ENCODE data around the gene NMU.

DNA sequence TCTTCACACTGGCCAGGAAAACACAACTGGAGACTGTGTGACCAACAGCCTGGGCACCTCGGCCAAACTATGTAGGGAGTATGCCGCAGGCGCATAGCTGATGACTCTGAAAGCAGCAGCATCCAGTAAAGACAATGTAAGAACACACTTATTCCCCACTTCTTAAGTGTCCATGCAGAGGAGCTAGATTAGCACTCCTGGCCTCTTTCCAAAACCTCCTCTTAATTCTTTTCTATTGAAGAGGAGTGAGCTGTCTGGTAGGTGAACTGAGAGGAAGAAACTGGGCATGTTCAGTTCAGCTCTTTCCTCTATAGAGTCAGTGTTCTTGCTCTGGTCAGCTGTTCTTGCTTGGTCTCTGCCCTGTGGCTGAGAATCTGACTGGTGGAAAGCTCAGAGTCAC is 21.1 kb downstream of the NMU start:
- TF ChIP-seq, protein P1, sequence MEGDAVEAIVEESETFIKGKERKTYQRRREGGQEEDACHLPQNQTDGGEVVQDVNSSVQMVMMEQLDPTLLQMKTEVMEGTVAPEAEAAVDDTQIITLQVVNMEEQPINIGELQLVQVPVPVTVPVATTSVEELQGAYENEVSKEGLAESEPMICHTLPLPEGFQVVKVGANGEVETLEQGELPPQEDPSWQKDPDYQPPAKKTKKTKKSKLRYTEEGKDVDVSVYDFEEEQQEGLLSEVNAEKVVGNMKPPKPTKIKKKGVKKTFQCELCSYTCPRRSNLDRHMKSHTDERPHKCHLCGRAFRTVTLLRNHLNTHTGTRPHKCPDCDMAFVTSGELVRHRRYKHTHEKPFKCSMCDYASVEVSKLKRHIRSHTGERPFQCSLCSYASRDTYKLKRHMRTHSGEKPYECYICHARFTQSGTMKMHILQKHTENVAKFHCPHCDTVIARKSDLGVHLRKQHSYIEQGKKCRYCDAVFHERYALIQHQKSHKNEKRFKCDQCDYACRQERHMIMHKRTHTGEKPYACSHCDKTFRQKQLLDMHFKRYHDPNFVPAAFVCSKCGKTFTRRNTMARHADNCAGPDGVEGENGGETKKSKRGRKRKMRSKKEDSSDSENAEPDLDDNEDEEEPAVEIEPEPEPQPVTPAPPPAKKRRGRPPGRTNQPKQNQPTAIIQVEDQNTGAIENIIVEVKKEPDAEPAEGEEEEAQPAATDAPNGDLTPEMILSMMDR (IDR thresholded peaks at IDR 0.05; ENCODE audit: low read length) = no peak
- no peak for TF ChIP-seq EZH2 (IDR thresholded peaks at IDR 0.05; ENCODE audit: borderline replicate concordance, low read length)

Data from OCI-LY1 (cell line).